GM13976 (cell line): ENCODE measurements around the gene EFNA5.

ENCODE experiments used
- DNase-seq: peaks from one replicate; pipeline ENCODE4 v3.0.0; 2012; ENCODE audit warnings: low spot score
- in situ Hi-C: fragments of 300-500 bp; cut with MboI; formaldehyde crosslinking; loops from one replicate; pipeline ENCODE4 v1.12.0; 2022; ENCODE audit warnings: low sequenced_read_pairs, mixed read lengths, inconsistent platforms; ENCODE audit not compliant: unreplicated experiment
- TF ChIP-seq, protein P1 (sequence below): IDR thresholded peaks from 2 replicates; pipeline ENCODE4 v1.5.1; 2012; ENCODE audit warnings: borderline replicate concordance, mild to moderate bottlenecking; ENCODE audit not compliant: insufficient read depth; ENCODE audit errors: extremely low read depth, missing control alignments, control extremely low read depth

EFNA5 gene

DNA sequence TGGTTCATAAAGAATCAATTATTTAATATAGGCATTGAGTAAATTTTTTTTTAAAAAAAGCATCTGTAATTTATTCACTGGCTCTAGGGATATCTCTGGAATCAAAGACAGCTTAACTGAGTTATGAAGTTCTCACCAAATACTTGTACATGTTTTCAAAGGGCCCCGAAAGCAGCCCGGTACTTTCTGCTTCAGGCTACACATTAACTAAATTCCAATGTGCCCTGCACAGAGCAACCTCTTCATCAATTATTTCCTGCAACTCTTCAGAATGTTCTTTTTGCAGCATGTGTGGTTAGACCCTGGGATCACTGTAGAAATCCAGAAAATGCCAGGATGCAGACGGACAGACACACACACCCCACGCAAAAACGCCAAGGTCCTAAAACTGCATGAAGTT lies 209.0 kb downstream of the EFNA5 start:
- DNase-seq = no peak
- TF ChIP-seq, protein P1, sequence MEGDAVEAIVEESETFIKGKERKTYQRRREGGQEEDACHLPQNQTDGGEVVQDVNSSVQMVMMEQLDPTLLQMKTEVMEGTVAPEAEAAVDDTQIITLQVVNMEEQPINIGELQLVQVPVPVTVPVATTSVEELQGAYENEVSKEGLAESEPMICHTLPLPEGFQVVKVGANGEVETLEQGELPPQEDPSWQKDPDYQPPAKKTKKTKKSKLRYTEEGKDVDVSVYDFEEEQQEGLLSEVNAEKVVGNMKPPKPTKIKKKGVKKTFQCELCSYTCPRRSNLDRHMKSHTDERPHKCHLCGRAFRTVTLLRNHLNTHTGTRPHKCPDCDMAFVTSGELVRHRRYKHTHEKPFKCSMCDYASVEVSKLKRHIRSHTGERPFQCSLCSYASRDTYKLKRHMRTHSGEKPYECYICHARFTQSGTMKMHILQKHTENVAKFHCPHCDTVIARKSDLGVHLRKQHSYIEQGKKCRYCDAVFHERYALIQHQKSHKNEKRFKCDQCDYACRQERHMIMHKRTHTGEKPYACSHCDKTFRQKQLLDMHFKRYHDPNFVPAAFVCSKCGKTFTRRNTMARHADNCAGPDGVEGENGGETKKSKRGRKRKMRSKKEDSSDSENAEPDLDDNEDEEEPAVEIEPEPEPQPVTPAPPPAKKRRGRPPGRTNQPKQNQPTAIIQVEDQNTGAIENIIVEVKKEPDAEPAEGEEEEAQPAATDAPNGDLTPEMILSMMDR = no peak
- in situ Hi-C loops = no loop called here

DNA sequence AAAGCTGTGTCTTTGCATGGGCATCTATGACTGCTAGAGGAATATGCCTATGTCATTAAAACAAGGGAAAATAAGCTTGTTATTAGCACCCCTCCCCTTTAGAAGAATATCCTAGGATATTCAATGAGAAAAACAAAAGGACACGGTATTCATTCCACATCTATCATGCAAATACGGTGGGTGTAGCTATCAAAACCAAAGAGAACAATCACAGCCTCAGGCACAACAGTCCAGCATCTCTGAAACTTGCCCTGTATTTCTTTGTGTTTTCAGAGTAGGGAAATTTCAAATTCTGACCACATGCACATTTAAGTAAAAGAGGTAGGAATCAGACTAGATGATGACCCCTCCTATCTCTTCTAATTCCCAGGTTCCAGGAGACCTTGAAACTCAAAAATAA lies 209.9 kb downstream of the EFNA5 start:
- in situ Hi-C loops = no loop called here
- TF ChIP-seq, protein P1 = no peak
- DNase-seq = no peak

DNA sequence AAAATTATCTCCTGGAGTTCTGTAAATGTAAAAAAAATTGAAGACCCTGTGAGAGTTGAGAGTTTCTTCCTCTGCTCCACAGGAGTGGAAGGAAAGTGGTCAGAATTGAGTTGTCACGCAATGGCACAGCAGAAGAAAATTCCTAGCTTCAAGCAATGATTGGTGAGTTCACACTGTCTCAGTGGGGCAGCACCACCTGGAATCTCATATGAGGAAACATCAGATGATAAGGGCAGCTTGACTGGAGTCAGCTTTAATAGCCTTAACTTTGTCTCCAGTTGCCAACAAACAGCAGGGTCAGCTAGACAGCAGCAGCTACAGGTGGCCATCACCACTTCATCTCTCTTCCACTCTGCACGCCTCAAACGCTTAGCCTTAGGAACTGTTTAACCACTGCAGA lies 211.1 kb downstream of the EFNA5 start:
- DNase-seq = no peak
- in situ Hi-C loops = no loop called here
- TF ChIP-seq, protein P1 = no peak

DNA sequence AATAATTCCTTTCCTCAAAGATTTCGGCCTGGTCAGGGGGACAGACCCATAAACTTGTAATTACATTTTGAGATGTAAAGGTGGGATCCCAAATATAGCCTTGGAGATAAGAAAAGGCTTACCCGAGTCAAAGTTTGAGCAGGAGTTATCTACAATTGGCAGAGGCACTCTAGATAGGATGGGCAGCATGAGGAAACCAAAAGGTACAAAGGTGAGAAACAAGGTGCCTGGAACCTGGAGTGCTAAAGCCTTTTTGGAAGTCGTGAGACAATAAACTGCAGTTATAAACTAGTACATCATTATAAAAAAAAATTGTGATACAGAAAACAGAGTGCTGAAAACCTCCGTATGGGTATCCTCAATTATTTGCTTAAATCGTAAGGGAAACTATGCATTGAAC lies 212.4 kb downstream of the EFNA5 start:
- no peak for DNase-seq
- TF ChIP-seq, protein P1 = no peak
- in situ Hi-C loops = no loop called here

DNA sequence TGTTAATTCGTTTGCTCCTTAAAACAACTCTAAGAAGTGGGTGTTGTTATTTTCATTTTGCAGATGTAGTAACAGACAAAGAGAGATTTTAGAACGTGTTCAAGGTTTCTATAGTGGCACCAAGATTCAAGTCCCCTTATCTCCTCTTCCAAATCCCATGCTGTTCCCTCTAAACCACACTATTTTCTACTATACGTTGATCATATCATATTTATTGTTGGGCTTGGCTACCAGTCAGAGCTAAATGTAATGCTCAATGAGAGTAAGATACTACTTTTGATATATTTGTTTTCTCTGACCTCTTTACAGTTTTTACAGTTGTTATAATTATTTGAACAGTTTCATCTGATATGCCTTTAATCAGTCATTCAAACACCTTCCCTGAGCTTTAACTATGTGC lies 212.9 kb downstream of the EFNA5 start:
- TF ChIP-seq, protein P1 = no peak
- no peak for DNase-seq
- in situ Hi-C loops = no loop called here

DNA sequence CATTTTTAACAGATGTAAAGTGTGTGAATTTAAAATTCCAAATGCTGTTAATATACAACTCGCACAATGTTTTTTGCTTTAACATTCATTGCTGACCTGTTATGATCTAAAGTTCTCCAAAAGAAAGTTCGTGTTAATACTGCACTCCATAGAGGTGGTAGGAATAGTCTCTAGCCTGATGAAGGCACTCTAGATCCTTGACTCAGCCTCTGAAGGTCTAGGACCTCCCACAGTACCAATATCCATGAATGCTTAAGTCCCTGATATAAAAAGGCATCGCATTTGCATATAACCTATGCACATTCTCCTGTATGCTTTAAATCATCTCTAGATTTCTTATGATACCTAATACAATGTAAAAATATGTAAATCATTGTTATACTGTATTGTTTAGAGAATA lies 213.6 kb downstream of the EFNA5 start:
- in situ Hi-C loops = no loop called here
- TF ChIP-seq, protein P1 = no peak

DNA sequence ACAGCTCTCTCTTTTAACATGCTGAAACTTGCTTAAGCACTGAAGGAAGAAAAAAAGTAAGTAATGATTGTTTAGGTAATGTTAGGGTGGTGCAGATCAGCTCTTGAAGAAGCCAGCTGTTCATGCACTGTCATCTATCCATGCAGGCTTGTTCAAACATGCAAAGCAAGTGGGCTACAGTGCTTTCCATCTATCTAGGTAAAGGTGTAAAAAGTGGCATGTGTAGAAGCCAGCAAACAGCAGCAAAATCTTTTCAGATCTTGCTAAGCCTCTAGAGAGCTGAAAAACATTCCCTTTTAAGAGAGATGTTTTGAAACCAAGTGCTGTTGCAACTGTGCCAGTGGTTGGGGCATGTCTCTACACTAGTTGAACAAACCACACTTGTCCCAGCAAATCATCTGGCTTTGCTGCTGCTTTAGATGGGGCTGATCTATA lies 214.4 kb downstream of the EFNA5 start:
- in situ Hi-C loops = no loop called here
- no peak for DNase-seq
- TF ChIP-seq, protein P1 = no peak

More for the DNA sequence above, 213.6 kb downstream of the EFNA5 start:
- no peak for DNase-seq
